GM12892 (cell line): ENCODE results near the gene CERS6.

Experiments used
- POLR2A ChIP-seq: IDR thresholded peaks from 2 replicates; pipeline ENCODE4 v1.6.1; 2011; ENCODE audit warnings: low read depth, low read length, control low read depth
- POLR2AphosphoS5 ChIP-seq: IDR thresholded peaks from 2 replicates; pipeline ENCODE4 v1.6.1; 2011; ENCODE audit warnings: low read depth, low read length, control low read depth
- TAF1 ChIP-seq: IDR thresholded peaks from 2 replicates; pipeline ENCODE4 v1.6.1; 2011; ENCODE audit warnings: low read depth, mild to moderate bottlenecking, control low read depth, low read length, borderline replicate concordance

GRCh38 chr2:168574856-168575630 is 119.0 kb downstream of the CERS6 start:
- no peak for TF ChIP-seq POLR2A
- TF ChIP-seq POLR2AphosphoS5: no peak
- no peak for TF ChIP-seq TAF1
